ENCODE data around the gene TAAR6. TPM values are rescaled to one million over a fixed set of nuclear protein-coding genes. Genes with fewer than 3 reads are reported as not detected.

TAAR6 gene
- total RNA-seq, 4 donors from 2014 or later, result not detected

DNA sequence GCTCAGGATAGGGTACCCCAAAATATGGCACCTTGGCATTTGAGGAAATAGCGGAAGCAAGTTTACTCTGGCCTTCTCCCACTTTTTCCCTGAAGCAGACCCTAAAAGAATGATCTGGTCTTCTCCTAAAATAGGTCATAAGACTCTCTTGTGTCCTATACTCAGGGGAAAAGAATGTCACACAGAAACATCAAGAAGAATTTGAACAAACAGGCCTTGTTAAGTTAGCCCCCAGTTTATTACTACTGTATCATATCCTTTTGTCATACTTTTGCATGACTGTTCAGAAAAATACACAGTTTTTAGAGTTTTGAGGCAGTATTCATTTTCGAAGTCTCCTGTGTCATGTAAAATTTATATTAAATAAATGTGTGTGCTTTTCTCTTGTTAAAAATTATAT is 41.5 kb downstream of the TAAR6 start:
- Histone ChIP-seq H3K9me3 (no peaks in the 10 kb centered on the region), H3K27ac (no peak overlapping the region)
- intact Hi-C loops (cut with DNase I; ENCODE audit: low total_unique reads), result loop anchor here (1.0 kb wide), 1 partner anchor 21 kb away; no protein-coding TSS in a partner anchor

DNA sequence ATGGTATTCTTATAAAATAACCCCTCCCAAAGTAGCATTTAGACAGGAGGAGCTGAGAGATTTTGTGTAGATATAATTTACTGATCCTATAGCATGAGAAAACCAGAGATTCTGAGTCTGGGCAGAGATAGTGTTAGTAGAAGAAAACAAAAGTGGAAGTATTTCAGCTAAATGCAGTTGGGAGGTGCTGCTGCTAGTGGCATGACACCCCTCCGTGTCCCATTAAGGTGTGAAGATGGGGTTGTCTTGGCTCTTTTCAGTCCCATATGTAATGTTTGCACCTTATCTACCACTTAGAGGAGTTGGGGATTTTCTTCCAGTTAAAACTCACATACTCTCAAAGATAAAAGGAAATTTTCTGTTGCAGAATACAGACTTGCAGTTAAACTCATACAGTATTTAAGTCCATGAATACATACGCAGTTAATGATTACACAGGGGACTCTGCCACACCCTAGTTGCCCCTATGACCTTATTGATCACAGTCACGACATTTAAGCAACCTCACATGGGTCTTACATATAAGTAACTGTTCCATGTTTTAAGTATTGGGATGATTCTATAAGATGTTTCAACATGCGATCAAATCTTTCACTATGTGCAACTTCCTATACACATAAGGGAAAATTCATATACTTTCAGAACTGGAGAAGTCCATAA is 42.5 kb downstream of the TAAR6 start:
- TF ChIP-seq POLR2A (IDR thresholded peaks at IDR 0.05) (no peak), POLR2AphosphoS5 (IDR thresholded peaks at IDR 0.05) (no peak), EP300 (IDR thresholded peaks at IDR 0.05; ENCODE audit: low read depth) (no peak)
- TF ChIP-seq, protein P1, sequence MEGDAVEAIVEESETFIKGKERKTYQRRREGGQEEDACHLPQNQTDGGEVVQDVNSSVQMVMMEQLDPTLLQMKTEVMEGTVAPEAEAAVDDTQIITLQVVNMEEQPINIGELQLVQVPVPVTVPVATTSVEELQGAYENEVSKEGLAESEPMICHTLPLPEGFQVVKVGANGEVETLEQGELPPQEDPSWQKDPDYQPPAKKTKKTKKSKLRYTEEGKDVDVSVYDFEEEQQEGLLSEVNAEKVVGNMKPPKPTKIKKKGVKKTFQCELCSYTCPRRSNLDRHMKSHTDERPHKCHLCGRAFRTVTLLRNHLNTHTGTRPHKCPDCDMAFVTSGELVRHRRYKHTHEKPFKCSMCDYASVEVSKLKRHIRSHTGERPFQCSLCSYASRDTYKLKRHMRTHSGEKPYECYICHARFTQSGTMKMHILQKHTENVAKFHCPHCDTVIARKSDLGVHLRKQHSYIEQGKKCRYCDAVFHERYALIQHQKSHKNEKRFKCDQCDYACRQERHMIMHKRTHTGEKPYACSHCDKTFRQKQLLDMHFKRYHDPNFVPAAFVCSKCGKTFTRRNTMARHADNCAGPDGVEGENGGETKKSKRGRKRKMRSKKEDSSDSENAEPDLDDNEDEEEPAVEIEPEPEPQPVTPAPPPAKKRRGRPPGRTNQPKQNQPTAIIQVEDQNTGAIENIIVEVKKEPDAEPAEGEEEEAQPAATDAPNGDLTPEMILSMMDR (IDR thresholded peaks at IDR 0.05), result no peak
- intact Hi-C loops (cut with DNase I; ENCODE audit: low total_unique reads), result no loop called here
- in situ Hi-C loops (cut with MboI; ENCODE audit: low pct_ligation_motif_present in 1 of 4, low pct_unique_long_range_greater_than_20kb in 1 of 4, low sequenced_read_pairs in 3 of 4), result no loop called here
- Histone ChIP-seq H3K36me3 (no peaks in the 10 kb centered on the region), H3K27me3 (no peaks in the 10 kb centered on the region), H3K27ac (no peak overlapping the region), H3K4me3 (no peak overlapping the region), H3K9me3 (no peaks in the 10 kb centered on the region), H3K4me1 (peaks cover 0 to 13% (median 6%) of the 10 kb centered on the region in 4 donors)
- 34 to 40% methylated on average over 3 to 4 of the region's 4 CpGs for WGBS, 2 donors (ENCODE audit: low coverage in 1 of 2)
- DNase-seq, result no peak

More for the DNA sequence above, 41.5 kb downstream of the TAAR6 start:
- DNase-seq, result no peak
- H3K36me3 ChIP-seq, result no peaks in the 10 kb centered on the region
- TF ChIP-seq EP300 (IDR thresholded peaks at IDR 0.05; ENCODE audit: low read depth) (no peak), POLR2A (IDR thresholded peaks at IDR 0.05) (no peak), POLR2AphosphoS5 (IDR thresholded peaks at IDR 0.05) (no peak)
- TF ChIP-seq, protein P1 (IDR thresholded peaks at IDR 0.05), result no peak
- no peak overlapping the region for H3K4me3 ChIP-seq
- in situ Hi-C loops (cut with MboI; ENCODE audit: low pct_ligation_motif_present in 1 of 4, low pct_unique_long_range_greater_than_20kb in 1 of 4, low sequenced_read_pairs in 3 of 4), result no loop called here
- peaks cover 0 to 13% (median 6%) of the 10 kb centered on the region in 4 donors for H3K4me1 ChIP-seq
- WGBS, 2 donors (ENCODE audit: low coverage in 1 of 2), result 86 to 100% methylated on average over 2 of the region's 2 CpGs
- H3K27me3 ChIP-seq, result no peaks in the 10 kb centered on the region

DNA sequence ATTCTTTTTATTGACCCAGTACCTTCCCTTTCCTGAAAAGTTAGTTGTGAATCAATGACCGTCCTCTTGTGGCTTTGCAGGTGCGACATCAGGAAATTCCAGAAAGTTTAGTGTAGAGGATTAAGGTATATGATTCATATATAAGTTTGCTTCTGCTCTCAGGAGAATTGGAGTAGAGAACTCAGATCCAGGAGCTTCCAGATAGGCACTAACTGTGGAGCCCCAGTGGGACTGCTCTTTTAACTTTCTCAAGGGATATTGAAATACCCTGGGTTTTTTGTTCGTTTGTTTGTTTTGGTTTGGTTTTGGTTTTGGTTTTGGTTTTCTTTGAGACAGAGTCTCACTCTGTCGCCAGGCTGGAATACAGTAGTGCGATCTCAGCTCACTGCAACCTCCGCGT is 44.4 kb downstream of the TAAR6 start:
- no peaks in the 10 kb centered on the region for H3K27me3 ChIP-seq
- intact Hi-C loops (cut with DNase I; ENCODE audit: low total_unique reads), result no loop called here
- in situ Hi-C loops (cut with MboI; ENCODE audit: low pct_ligation_motif_present in 1 of 4, low pct_unique_long_range_greater_than_20kb in 1 of 4, low sequenced_read_pairs in 3 of 4), result no loop called here
- no peaks in the 10 kb centered on the region for H3K36me3 ChIP-seq
- H3K4me3 ChIP-seq, result peak overlapping the region in 3 of 4 donors; percentile 8 to 31 (median 17)
- TF ChIP-seq POLR2A (IDR thresholded peaks at IDR 0.05), result no peak
- TF ChIP-seq POLR2AphosphoS5 (IDR thresholded peaks at IDR 0.05), result no peak
- TF ChIP-seq, protein P1 (IDR thresholded peaks at IDR 0.05), result no peak
- TF ChIP-seq EP300 (IDR thresholded peaks at IDR 0.05; ENCODE audit: low read depth), result no peak
- DNase-seq, result no peak
- no peaks in the 10 kb centered on the region for H3K9me3 ChIP-seq
- H3K27ac ChIP-seq, result no peak overlapping the region
- WGBS, 2 donors (ENCODE audit: low coverage in 1 of 2), result 38 to 51% methylated on average over 5 to 7 of the region's 7 CpGs
- peaks cover 0 to 13% (median 6%) of the 10 kb centered on the region in 4 donors for H3K4me1 ChIP-seq

DNA sequence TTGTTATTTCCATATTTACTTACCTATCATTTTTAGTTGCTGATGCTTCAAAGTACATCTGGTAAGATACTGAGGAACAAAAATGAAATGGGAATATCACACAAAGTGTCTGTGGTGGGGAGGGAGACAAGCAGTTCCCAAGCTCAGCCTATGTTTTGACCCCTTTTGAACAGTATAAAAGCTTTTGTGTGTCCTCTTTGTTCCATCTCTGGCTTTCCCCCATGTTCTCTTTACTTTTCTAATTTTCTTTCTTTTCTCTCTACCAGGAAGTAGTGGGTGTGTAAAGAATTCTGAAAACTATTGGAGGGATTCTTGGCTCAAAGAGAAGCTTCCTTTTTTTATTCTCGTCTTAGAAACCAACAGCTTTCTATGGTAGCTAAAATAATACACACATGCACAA is 46.6 kb downstream of the TAAR6 start:
- no peaks in the 10 kb centered on the region for H3K27me3 ChIP-seq
- no peaks in the 10 kb centered on the region for H3K36me3 ChIP-seq
- WGBS, 2 donors (ENCODE audit: low coverage in 1 of 2), result 42 to 60% methylated on average over 1 of the region's 1 CpG
- H3K27ac ChIP-seq, result no peak overlapping the region
- no peak for DNase-seq
- H3K4me1 ChIP-seq, result peaks cover 0 to 13% (median 6%) of the 10 kb centered on the region in 4 donors
- TF ChIP-seq POLR2A (IDR thresholded peaks at IDR 0.05) (no peak), POLR2AphosphoS5 (IDR thresholded peaks at IDR 0.05) (no peak), EP300 (IDR thresholded peaks at IDR 0.05; ENCODE audit: low read depth) (no peak)
- TF ChIP-seq, protein P1 (IDR thresholded peaks at IDR 0.05), result no peak
- intact Hi-C loops (cut with DNase I; ENCODE audit: low total_unique reads), result no loop called here
- no peak overlapping the region for H3K4me3 ChIP-seq
- no peaks in the 10 kb centered on the region for H3K9me3 ChIP-seq
- in situ Hi-C loops (cut with MboI; ENCODE audit: low pct_ligation_motif_present in 1 of 4, low pct_unique_long_range_greater_than_20kb in 1 of 4, low sequenced_read_pairs in 3 of 4), result no loop called here

Small RNAs within 50 kb of the gene (small RNA-seq; reads per million reads assigned to genes)
- 0 reads per million in 4 donors for gene TAAR7P

Other genes with a start within 250 kb of the TAAR6 start
- gene MOXD1, start 168.8 kb upstream of the TAAR6 start, total RNA-seq, result 10 to 100 TPM in 1 of 4 donors, 1 to 10 TPM in 2, not detected in 1; 5.5 to 16.3 (median 8.3) TPM
- 10 to 100 TPM in 3 of 4 donors, 1 to 10 TPM in 1; 9.0 to 50.9 (median 40.8) TPM for gene STX7, start 57.2 kb upstream of the TAAR6 start, total RNA-seq
- gene TAAR9, start 32.0 kb upstream of the TAAR6 start, total RNA-seq, result not detected
- not detected for gene TAAR8, start 17.6 kb upstream of the TAAR6 start, total RNA-seq
- gene TAAR5, start 19.4 kb downstream of the TAAR6 start, total RNA-seq, result not detected
- gene TAAR2, start 54.0 kb downstream of the TAAR6 start, total RNA-seq, result not detected
- not detected for gene TAAR1, start 88.9 kb downstream of the TAAR6 start, total RNA-seq
- 10 to 100 TPM in 1 of 4 donors, 1 to 10 TPM in 1, under 1 TPM in 1, not detected in 1; 0.75 to 39.5 (median 2.1) TPM for gene VNN1, start 143.7 kb downstream of the TAAR6 start, total RNA-seq
- gene VNN2, start 187.6 kb downstream of the TAAR6 start, total RNA-seq, result 1 to 10 TPM; 1.1 to 3.2 (median 2.8) TPM
- 10 to 100 TPM in 2 of 4 donors, 1 to 10 TPM in 2; 1.6 to 16.0 (median 10.3) TPM for gene SLC18B1, start 228.3 kb downstream of the TAAR6 start, total RNA-seq
- 1,000 to 10,000 TPM in 2 of 4 donors, 100 to 1,000 TPM in 2; 237 to 1,280 (median 781) TPM for gene RPS12, start 244.2 kb downstream of the TAAR6 start, total RNA-seq

Data from transverse colon (tissue), 4 donors.